ENCODE data around the gene FAM240A.
A peak's percentile ranks its signal among the peaks of the same experiment; 100 is the strongest.

Gene FAM240A

DNA sequence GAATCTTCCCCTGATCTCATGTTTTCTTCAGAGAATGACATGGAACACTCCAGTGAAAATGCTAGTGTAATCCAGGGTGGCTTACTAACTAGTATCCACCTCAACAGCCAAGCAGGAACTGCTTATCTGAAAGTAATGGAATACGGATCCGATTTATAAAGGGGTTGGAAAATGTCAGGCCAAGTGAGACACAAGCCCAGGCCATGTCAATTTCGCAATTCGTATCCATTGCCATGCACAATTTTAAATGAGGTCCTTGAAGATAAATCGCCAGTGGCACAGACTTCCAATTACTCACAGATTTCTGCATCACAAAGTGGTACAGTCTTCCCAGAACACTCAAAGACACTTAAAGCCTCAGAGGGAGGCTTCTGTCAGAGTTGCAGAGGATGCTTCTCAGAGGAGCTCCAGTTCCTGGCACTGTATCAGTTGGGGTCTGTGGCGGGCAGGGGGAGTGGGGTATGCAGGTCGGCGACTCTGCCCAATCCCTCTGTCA, 16.5 kb upstream of the FAM240A start:
- H3K4me3 Mint-ChIP-seq = no peak overlapping the region
- H3K9me3 Mint-ChIP-seq = peaks cover 11% of the 10 kb centered on the region
- H3K36me3 Mint-ChIP-seq (ENCODE audit: low read depth) = no peaks in the 10 kb centered on the region
- no peaks in the 10 kb centered on the region for H3K4me1 Mint-ChIP-seq
- H3K27me3 Mint-ChIP-seq (ENCODE audit: low read depth) = peaks cover 18% of the 10 kb centered on the region
- TF ChIP-seq, protein P1, sequence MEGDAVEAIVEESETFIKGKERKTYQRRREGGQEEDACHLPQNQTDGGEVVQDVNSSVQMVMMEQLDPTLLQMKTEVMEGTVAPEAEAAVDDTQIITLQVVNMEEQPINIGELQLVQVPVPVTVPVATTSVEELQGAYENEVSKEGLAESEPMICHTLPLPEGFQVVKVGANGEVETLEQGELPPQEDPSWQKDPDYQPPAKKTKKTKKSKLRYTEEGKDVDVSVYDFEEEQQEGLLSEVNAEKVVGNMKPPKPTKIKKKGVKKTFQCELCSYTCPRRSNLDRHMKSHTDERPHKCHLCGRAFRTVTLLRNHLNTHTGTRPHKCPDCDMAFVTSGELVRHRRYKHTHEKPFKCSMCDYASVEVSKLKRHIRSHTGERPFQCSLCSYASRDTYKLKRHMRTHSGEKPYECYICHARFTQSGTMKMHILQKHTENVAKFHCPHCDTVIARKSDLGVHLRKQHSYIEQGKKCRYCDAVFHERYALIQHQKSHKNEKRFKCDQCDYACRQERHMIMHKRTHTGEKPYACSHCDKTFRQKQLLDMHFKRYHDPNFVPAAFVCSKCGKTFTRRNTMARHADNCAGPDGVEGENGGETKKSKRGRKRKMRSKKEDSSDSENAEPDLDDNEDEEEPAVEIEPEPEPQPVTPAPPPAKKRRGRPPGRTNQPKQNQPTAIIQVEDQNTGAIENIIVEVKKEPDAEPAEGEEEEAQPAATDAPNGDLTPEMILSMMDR (IDR thresholded peaks at IDR 0.05; ENCODE audit: unreplicated experiment in 3 of 3) = no peak
- no peak overlapping the region for H3K27ac Mint-ChIP-seq

DNA sequence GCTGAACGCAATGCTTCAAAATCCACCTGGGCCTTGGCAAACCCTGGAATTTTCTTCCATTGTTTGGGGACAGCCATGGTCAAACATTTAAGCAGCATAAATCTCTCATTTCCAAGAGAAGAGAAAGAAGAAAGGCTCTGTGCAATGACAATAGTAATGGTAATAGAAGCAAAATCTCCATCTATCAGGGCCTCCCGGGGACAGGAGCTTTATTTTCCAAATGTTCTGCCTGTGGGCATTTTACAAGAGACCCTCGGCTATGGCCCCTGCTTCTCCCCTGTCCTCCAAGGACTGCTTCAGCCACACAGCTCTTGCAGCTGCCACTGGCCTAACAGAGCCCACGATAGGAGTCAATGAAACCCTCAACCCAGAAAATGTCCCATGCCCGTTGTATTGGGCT, 12.7 kb upstream of the FAM240A start:
- TF ChIP-seq, protein P1 (IDR thresholded peaks at IDR 0.05; ENCODE audit: unreplicated experiment in 3 of 3) = no peak
- H3K4me1 Mint-ChIP-seq = peaks cover 5% of the 10 kb centered on the region
- H3K36me3 Mint-ChIP-seq (ENCODE audit: low read depth) = no peaks in the 10 kb centered on the region
- no peaks in the 10 kb centered on the region for H3K9me3 Mint-ChIP-seq
- H3K27me3 Mint-ChIP-seq (ENCODE audit: low read depth) = peaks cover 26% of the 10 kb centered on the region
- no peak overlapping the region for H3K4me3 Mint-ChIP-seq
- H3K27ac Mint-ChIP-seq = no peak overlapping the region

DNA sequence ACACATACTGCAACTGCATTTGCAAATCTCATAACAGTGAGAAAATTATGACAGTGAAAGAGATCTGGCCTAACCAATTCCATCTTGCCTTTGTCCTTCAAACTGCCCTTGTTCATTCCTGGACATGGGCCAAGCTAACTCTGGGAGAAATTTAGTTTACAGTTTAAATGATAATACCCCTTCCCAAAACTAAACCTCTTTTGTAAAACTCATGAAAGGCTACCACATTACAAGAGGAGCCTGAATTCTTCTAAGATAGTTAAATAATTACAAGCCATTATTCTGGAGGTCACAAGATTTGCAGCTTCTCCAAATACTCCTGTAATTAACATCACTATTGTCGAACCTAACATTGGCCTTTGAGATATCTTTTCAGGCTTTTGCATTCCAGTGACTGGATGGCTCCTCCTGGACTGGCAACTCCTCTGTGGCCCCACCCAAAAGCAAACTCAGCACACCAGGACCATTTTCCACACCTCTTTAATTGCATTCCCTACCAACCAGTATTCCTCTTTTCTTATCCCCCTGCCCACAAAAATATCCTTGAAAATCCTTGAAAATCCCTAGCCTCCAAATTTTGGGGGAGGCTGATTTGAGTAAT, 8.8 kb upstream of the FAM240A start:
- Mint-ChIP-seq H3K27me3 (ENCODE audit: low read depth) (peaks cover 20% of the 10 kb centered on the region), H3K36me3 (ENCODE audit: low read depth) (no peaks in the 10 kb centered on the region), H3K4me1 (peaks cover 5% of the 10 kb centered on the region), H3K4me3 (no peak overlapping the region), H3K9me3 (no peaks in the 10 kb centered on the region), H3K27ac (peak overlapping the region; percentile 8 to 28 (median 16))
- TF ChIP-seq, protein P1 (IDR thresholded peaks at IDR 0.05; ENCODE audit: unreplicated experiment in 3 of 3) = no peak

DNA sequence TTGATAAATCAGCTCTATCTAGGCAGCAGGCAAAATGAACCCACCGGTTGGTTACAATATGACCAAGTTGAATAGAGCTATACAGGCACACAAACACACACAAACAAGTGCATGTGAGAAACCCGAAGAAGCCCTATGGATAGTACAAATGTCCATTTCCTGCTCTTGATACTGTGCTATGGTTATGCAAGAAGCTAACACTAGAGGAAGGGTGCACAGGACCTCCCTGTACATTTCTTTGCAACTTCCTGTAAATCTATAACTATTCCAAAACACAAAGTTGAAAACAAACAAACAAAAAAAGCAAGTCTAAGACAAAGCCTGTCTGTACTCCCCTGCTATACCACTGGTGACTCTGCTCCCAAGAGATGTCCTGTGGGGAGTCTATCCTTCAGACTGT, 8.2 kb upstream of the FAM240A start:
- Mint-ChIP-seq H3K36me3 (ENCODE audit: low read depth) (no peaks in the 10 kb centered on the region), H3K4me3 (no peak overlapping the region), H3K27ac (peak overlapping the region in 2 of 3 experiments; percentile 8 to 16), H3K9me3 (no peaks in the 10 kb centered on the region), H3K27me3 (ENCODE audit: low read depth) (peaks cover 18% of the 10 kb centered on the region), H3K4me1 (peaks cover 5% of the 10 kb centered on the region)
- TF ChIP-seq, protein P1 (IDR thresholded peaks at IDR 0.05; ENCODE audit: unreplicated experiment in 3 of 3) = no peak

DNA sequence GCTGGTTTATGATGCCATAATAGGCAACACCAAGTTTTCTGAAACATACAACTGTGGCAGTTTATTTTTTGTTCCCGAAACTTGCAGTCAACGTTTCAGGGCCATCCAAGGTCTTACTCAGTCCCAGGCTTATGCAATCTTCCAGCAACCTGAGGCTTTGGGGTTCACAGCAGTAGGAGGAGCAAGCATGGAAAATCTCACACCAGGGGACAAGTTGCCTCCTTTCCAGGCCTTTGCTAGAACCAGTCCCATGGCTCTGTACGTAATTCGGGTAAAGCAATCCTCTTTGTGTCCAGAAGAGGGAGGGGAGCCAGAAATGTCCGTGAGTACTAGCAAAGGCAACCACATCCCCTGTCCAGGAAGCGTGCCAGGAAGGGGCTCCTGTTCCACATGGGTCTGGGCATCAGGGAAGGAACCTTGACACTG, 4.7 kb upstream of the FAM240A start:
- peaks cover 18% of the 10 kb centered on the region for H3K4me1 Mint-ChIP-seq
- H3K27me3 Mint-ChIP-seq (ENCODE audit: low read depth) = peaks cover 18% of the 10 kb centered on the region
- H3K36me3 Mint-ChIP-seq (ENCODE audit: low read depth) = no peaks in the 10 kb centered on the region
- no peaks in the 10 kb centered on the region for H3K9me3 Mint-ChIP-seq
- TF ChIP-seq, protein P1 (IDR thresholded peaks at IDR 0.05; ENCODE audit: unreplicated experiment in 3 of 3) = peak in 1 of 3 experiments; percentile 19
- H3K27ac Mint-ChIP-seq = no peak overlapping the region
- H3K4me3 Mint-ChIP-seq = no peak overlapping the region

DNA sequence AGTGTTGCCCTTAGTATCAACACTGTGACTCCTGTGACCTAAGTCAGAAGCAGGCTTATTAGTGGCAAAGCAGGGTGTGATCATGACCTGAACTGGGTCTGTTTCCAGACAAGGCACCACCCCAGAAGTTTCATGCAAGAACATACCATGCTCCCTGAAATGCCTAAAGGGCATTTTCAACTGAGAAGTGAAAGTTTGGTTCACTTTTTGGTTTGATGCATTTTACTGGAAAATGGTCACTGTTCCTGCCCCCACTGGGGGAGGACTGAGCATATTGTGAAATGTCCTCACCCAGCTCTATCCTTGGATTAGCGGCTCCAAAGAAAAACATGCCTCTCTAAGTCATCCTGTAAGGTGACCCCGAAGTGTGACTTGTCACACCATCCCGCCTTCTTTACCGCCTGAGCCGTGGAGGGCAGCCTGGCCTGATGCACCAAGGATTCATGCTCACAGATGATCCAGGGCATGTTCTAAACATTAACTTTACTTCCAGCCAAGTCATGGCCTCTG, 3.1 kb upstream of the FAM240A start:
- Mint-ChIP-seq H3K9me3 (no peaks in the 10 kb centered on the region), H3K4me3 (no peak overlapping the region)

More for the DNA sequence above, 3.1 kb upstream of the FAM240A start:
- Mint-ChIP-seq H3K27me3 (ENCODE audit: low read depth) (peaks cover 20% of the 10 kb centered on the region), H3K27ac (peak overlapping the region in 2 of 3 experiments; percentile 38 to 61), H3K36me3 (ENCODE audit: low read depth) (no peaks in the 10 kb centered on the region), H3K4me1 (peaks cover 15% of the 10 kb centered on the region)
- TF ChIP-seq, protein P1 (IDR thresholded peaks at IDR 0.05; ENCODE audit: unreplicated experiment in 3 of 3) = no peak

Data from nephron (organoid).